ENCODE results near the gene SEMA5B. TPM values are rescaled to one million over a fixed set of nuclear protein-coding genes. Genes with fewer than 3 reads are reported as not detected.

The SEMA5B gene
- polyA plus RNA-seq, 1 of the 3 experiments (the other 2 are of a cell fraction) = 0.43 TPM

DNA sequence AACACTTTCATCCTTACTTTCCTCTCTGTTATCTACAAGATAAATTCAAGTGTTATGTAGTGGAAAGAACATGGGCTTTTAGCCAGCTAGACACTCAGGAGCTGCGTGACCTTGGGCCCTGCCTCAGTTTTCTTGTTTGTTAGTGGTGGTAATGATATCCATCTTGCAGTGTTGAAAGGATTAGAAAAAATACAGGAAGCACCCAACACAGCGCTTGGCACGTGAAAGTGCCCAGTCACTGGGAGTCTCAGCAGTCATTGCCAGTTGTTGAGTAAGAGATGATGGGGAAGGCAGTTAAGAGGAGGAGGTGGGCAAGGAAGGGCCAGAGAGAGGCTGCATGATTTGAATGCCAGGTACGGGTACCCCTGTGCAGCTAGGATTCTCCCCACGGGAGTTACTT lies 44.6 kb upstream of the SEMA5B start:
- CTCF ChIA-PET = interaction anchor here (1.0 to 1.9 kb wide), 4 partner anchors 9 to 58 kb away, joined by 3 to 13 read pairs (median 4); no protein-coding TSS in a partner anchor
- DNase-seq = no peak
- H3K36me3 ChIP-seq (replicated peaks in 1 of 2; ENCODE audit: control insufficient read depth in 1 of 2, insufficient read depth in 2 of 2, low read length in 1 of 2) = no peaks in the 10 kb centered on the region
- H3K79me2 ChIP-seq (ENCODE audit: insufficient read depth) = peaks cover 100% of the 10 kb centered on the region
- no peak overlapping the region for H3K4me2 ChIP-seq
- WGBS (ENCODE audit: low lambda C conversion rate) = 98% methylated on average over 5 of the region's 5 CpGs
- no peak overlapping the region for H3K9ac ChIP-seq
- H4K20me1 ChIP-seq (ENCODE audit: insufficient read depth) = peaks cover 69% of the 10 kb centered on the region
- no peak overlapping the region for H3K27ac ChIP-seq (ENCODE audit: low read depth in 2 of 2, low read length in 1 of 2)
- no peak overlapping the region for H2AFZ ChIP-seq (ENCODE audit: low read depth)
- no peaks in the 10 kb centered on the region for H3K9me2 ChIP-seq
- peaks cover 4% of the 10 kb centered on the region for H3F3A ChIP-seq (replicated peaks; ENCODE audit: insufficient read depth)
- H3K27me3 ChIP-seq (ENCODE audit: insufficient read depth) = no peaks in the 10 kb centered on the region
- no peak overlapping the region for H3K4me3 ChIP-seq (ENCODE audit: low read depth in 2 of 2, low read length in 1 of 2)
- H3K4me1 ChIP-seq (ENCODE audit: control insufficient read depth in 1 of 2, insufficient read depth in 2 of 2, low read depth in 1 of 2, low read length in 1 of 2) = peaks cover 16 to 58% of the 10 kb centered on the region in 2 experiments; a peak in 3 of 4 replicates
- TF ChIP-seq EP300 (IDR thresholded peaks at IDR 0.05; ENCODE audit: borderline replicate concordance in 1 of 2, low read depth in 1 of 2, low read length in 1 of 2) (no peak), ELF1 (IDR thresholded peaks at IDR 0.05) (no peak), YY1 (IDR thresholded peaks at IDR 0.05; ENCODE audit: low read depth) (no peak), TCF12 (IDR thresholded peaks at IDR 0.05) (no peak), NFIC (IDR thresholded peaks at IDR 0.05; ENCODE audit: borderline replicate concordance) (no peak)
- TF ChIP-seq, protein P1, sequence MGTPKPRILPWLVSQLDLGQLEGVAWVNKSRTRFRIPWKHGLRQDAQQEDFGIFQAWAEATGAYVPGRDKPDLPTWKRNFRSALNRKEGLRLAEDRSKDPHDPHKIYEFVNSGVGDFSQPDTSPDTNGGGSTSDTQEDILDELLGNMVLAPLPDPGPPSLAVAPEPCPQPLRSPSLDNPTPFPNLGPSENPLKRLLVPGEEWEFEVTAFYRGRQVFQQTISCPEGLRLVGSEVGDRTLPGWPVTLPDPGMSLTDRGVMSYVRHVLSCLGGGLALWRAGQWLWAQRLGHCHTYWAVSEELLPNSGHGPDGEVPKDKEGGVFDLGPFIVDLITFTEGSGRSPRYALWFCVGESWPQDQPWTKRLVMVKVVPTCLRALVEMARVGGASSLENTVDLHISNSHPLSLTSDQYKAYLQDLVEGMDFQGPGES (IDR thresholded peaks at IDR 0.05; ENCODE audit: low read depth, low read length) = no peak
- TF ChIP-seq, protein P2, sequence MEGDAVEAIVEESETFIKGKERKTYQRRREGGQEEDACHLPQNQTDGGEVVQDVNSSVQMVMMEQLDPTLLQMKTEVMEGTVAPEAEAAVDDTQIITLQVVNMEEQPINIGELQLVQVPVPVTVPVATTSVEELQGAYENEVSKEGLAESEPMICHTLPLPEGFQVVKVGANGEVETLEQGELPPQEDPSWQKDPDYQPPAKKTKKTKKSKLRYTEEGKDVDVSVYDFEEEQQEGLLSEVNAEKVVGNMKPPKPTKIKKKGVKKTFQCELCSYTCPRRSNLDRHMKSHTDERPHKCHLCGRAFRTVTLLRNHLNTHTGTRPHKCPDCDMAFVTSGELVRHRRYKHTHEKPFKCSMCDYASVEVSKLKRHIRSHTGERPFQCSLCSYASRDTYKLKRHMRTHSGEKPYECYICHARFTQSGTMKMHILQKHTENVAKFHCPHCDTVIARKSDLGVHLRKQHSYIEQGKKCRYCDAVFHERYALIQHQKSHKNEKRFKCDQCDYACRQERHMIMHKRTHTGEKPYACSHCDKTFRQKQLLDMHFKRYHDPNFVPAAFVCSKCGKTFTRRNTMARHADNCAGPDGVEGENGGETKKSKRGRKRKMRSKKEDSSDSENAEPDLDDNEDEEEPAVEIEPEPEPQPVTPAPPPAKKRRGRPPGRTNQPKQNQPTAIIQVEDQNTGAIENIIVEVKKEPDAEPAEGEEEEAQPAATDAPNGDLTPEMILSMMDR (IDR thresholded peaks at IDR 0.05) = no peak
- TF ChIP-seq, protein P3, sequence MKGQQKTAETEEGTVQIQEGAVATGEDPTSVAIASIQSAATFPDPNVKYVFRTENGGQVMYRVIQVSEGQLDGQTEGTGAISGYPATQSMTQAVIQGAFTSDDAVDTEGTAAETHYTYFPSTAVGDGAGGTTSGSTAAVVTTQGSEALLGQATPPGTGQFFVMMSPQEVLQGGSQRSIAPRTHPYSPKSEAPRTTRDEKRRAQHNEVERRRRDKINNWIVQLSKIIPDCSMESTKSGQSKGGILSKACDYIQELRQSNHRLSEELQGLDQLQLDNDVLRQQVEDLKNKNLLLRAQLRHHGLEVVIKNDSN (IDR thresholded peaks at IDR 0.05; ENCODE audit: borderline replicate concordance, low read depth) = no peak
- POLR2A ChIA-PET = interaction anchor here (1.6 kb wide), 1 partner anchor 10 kb away, joined by 3 read pairs; no protein-coding TSS in a partner anchor
- no peaks in the 10 kb centered on the region for H3K9me3 ChIP-seq

DNA sequence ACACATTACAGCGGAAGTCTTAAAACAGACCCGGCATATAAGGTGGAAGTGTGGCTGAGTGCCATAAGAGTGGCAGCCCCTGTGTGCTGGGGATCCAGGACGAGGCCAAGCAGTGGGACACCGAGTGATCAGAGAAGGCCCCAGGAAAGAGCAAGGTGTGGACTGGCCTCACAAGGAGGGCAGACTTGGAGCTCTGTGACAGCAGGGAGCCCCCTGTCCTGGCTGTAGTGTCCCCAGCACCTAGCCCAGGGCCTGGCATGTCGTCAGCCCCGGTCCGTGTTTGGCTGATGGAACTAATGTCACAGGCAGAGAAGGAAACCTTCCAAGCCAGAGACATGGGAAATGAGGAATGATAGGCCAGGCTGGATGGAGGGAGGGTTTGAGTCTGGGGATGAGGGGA lies 44.0 kb upstream of the SEMA5B start:
- Histone ChIP-seq H3K9me2 (no peaks in the 10 kb centered on the region), H3K9me3 (no peaks in the 10 kb centered on the region), H4K20me1 (ENCODE audit: insufficient read depth) (peaks cover 63% of the 10 kb centered on the region), H3K9ac (no peak overlapping the region), H3K4me3 (ENCODE audit: low read depth in 2 of 2, low read length in 1 of 2) (no peak overlapping the region), H3K4me1 (ENCODE audit: control insufficient read depth in 1 of 2, insufficient read depth in 2 of 2, low read depth in 1 of 2, low read length in 1 of 2) (peaks cover 11 to 55% of the 10 kb centered on the region in 2 experiments; a peak in 3 of 4 replicates), H2AFZ (ENCODE audit: low read depth) (no peak overlapping the region), H3F3A (replicated peaks; ENCODE audit: insufficient read depth) (peaks cover 4% of the 10 kb centered on the region), H3K27ac (ENCODE audit: low read depth in 2 of 2, low read length in 1 of 2) (no peak overlapping the region), H3K36me3 (replicated peaks in 1 of 2; ENCODE audit: control insufficient read depth in 1 of 2, insufficient read depth in 2 of 2, low read length in 1 of 2) (no peaks in the 10 kb centered on the region), H3K4me2 (no peak overlapping the region), H3K79me2 (ENCODE audit: insufficient read depth) (peaks cover 95% of the 10 kb centered on the region), H3K27me3 (ENCODE audit: insufficient read depth) (no peaks in the 10 kb centered on the region)
- WGBS (ENCODE audit: low lambda C conversion rate) = 95% methylated on average over 7 of the region's 7 CpGs
- ChIA-PET CTCF (interaction anchor here (0.7 to 1.9 kb wide), 9 partner anchors 9 to 128 kb away, joined by 3 to 13 read pairs (median 3); partner anchors contain the start of gene SEMA5B), POLR2A (interaction anchor here (1.6 kb wide), 1 partner anchor 10 kb away, joined by 3 read pairs; no protein-coding TSS in a partner anchor)
- DNase-seq = no peak
- TF ChIP-seq FOSL2 (IDR thresholded peaks at IDR 0.05; ENCODE audit: borderline replicate concordance, low read depth) (no peak), JUND (IDR thresholded peaks at IDR 0.05) (no peak)
